Activated CD4-positive, alpha-beta T cell treated with anti-CD3 and anti-CD28 coated beads, Interleukin-2, amount 50 U/mL, for 48 hours (primary cell): ENCODE results near the gene IFNL1.
"Not testable (repeated sequence)": the region's sequence is repeated elsewhere in the genome, so short reads cannot be mapped to it uniquely, and the experiment has no call there.

Experiments
- DNase-seq, 2 experiments: peaks; one replicate each; pipeline ENCODE4 v3.0.0-alpha.2; 2020

IFNL1 gene

GRCh38 chr19:39309305-39309670, 13.1 kb downstream of the IFNL1 start:
- not testable (repeated sequence) for DNase-seq

- no peak for DNase-seq
Measured at GRCh38 chr19:39310558-39311311, 14.5 kb downstream of the IFNL1 start.

- DNase-seq, result no peak
Measured at GRCh38 chr19:39314016-39314728, 18.0 kb downstream of the IFNL1 start.

- DNase-seq, result no peak
Measured at GRCh38 chr19:39315933-39316332, 19.7 kb downstream of the IFNL1 start.

GRCh38 chr19:39316627-39317321, 20.6 kb downstream of the IFNL1 start:
- no peak for DNase-seq

GRCh38 chr19:39317476-39317875, 21.3 kb downstream of the IFNL1 start:
- no peak for DNase-seq

GRCh38 chr19:39318071-39318470, 21.9 kb downstream of the IFNL1 start:
- DNase-seq, result no peak

- no peak for DNase-seq
Measured at GRCh38 chr19:39318690-39319089, 22.5 kb downstream of the IFNL1 start.

- no peak for DNase-seq
Measured at GRCh38 chr19:39319098-39319891, 23.1 kb downstream of the IFNL1 start.

- no peak for DNase-seq
Measured at GRCh38 chr19:39319892-39320248, 23.7 kb downstream of the IFNL1 start.

GRCh38 chr19:39321117-39321831, 25.1 kb downstream of the IFNL1 start:
- no peak for DNase-seq

GRCh38 chr19:39321832-39322176, 25.6 kb downstream of the IFNL1 start:
- no peak for DNase-seq

GRCh38 chr19:39324242-39324842, 28.1 kb downstream of the IFNL1 start:
- DNase-seq, result no peak

GRCh38 chr19:39325778-39326665, 29.8 kb downstream of the IFNL1 start:
- DNase-seq, result peak in 1 of 2 experiments; percentile 23

GRCh38 chr19:39327363-39328045, 31.3 kb downstream of the IFNL1 start:
- DNase-seq, result no peak

GRCh38 chr19:39328046-39328705, 32.0 kb downstream of the IFNL1 start:
- DNase-seq, result peak; percentile 86 to 90

GRCh38 chr19:39329948-39330347, 33.7 kb downstream of the IFNL1 start:
- no peak for DNase-seq

GRCh38 chr19:39332293-39332692, 36.1 kb downstream of the IFNL1 start:
- no peak for DNase-seq

GRCh38 chr19:39332738-39333137, 36.5 kb downstream of the IFNL1 start:
- not testable (repeated sequence) for DNase-seq

GRCh38 chr19:39333507-39333906, 37.3 kb downstream of the IFNL1 start:
- DNase-seq, result no peak
